IMR-90 (cell line): ENCODE results near the gene SPRY1. TPM values are rescaled to one million over a fixed set of nuclear protein-coding genes. Genes with fewer than 3 reads are reported as not detected.

ENCODE experiments used
- ATAC-seq: fragments of 200-7000 bp; cut with Tn5 transposase; 2 replicates; pipeline ENCODE4 v1.9.1; 2020; ENCODE audit warnings: low read depth, mild to moderate bottlenecking, moderate library complexity
- BruUV-seq: library from RNA; stranded (reverse); fragments of 400-500 nt; replicated peaks from 2 replicates; lab custom pipeline; 2021; lab: Mats Ljungman, UMichigan
- CTCF ChIA-PET: fragments of 300-600 bp; formaldehyde crosslinking; extraction: SDS; loops from one replicate; lab custom pipeline; 2021; ENCODE audit warnings: antibody characterized with exemption; lab: Yijun Ruan, JAX
- POLR2A ChIA-PET: fragments of 300-600 bp; sonication (Branson Sonifier 250); formaldehyde crosslinking; loops from one replicate; lab custom pipeline; 2022; ENCODE audit warnings: antibody characterized with exemption; ENCODE audit not compliant: unreplicated experiment; lab: Charles Lee
- DNase-seq: peaks from one replicate; pipeline ENCODE4 v3.0.0; 2013
- H2AFZ ChIP-seq: replicated peaks from 2 replicates; pipeline ENCODE3; 2013; ENCODE audit warnings: low read length, mild to moderate bottlenecking; ENCODE audit not compliant: poor library complexity
- H2AK5ac ChIP-seq: 2 replicates; pipeline ENCODE4 v1.6.1; 2013; ENCODE audit warnings: low read depth, low read length, inconsistent platforms
- H2AK9ac ChIP-seq: replicated peaks from 2 replicates; pipeline ENCODE3; 2013; ENCODE audit warnings: mild to moderate bottlenecking, low read depth, low read length, moderate library complexity; ENCODE audit not compliant: poor library complexity
- H2BK120ac ChIP-seq: 2 replicates; pipeline ENCODE4 v1.6.1; 2013; ENCODE audit warnings: low read depth, low read length, inconsistent platforms
- H2BK15ac ChIP-seq: 3 replicates; pipeline ENCODE4 v1.6.1; 2013; ENCODE audit warnings: low read depth, low read length, inconsistent platforms
- H2BK20ac ChIP-seq: 2 replicates; pipeline ENCODE4 v1.6.1; 2013; ENCODE audit warnings: low read depth, mild to moderate bottlenecking, inconsistent platforms, low read length, moderate library complexity
- H2BK5ac ChIP-seq: 2 replicates; pipeline ENCODE4 v1.6.1; 2013; ENCODE audit warnings: mild to moderate bottlenecking, low read depth, low read length, inconsistent platforms; ENCODE audit not compliant: poor library complexity, severe bottlenecking
- H3K14ac ChIP-seq: replicated peaks from 2 replicates; pipeline ENCODE4 v1.6.1; 2013; ENCODE audit warnings: low read depth, low read length, inconsistent platforms
- H3K18ac ChIP-seq: 2 replicates; pipeline ENCODE4 v1.6.1; 2013; ENCODE audit warnings: low read depth, low read length, control low read depth
- H3K23ac ChIP-seq: 2 replicates; pipeline ENCODE4 v1.6.1; 2013; ENCODE audit warnings: low read depth, low read length, inconsistent platforms
- H3K27ac ChIP-seq: 2 replicates; pipeline ENCODE4 v1.5.1; 2013; ENCODE audit warnings: mild to moderate bottlenecking, control low read depth, low read length; ENCODE audit not compliant: insufficient read depth
- H3K27me3 ChIP-seq: 2 replicates; pipeline ENCODE4 v1.6.1; 2013; ENCODE audit warnings: low read length; ENCODE audit not compliant: control insufficient read depth, insufficient read depth
- H3K36me3 ChIP-seq: 2 replicates; pipeline ENCODE4 v1.6.1; 2013; ENCODE audit warnings: low read length, mixed read lengths; ENCODE audit not compliant: control insufficient read depth, insufficient read depth
- H3K4ac ChIP-seq: 2 replicates; pipeline ENCODE4 v1.6.1; 2013; ENCODE audit warnings: low read depth, low read length, inconsistent platforms
- H3K4me1 ChIP-seq: 2 replicates; pipeline ENCODE4 v1.6.1; 2013; ENCODE audit warnings: low read length, mixed read lengths; ENCODE audit not compliant: control insufficient read depth, insufficient read depth
- H3K4me2 ChIP-seq: 2 replicates; pipeline ENCODE4 v1.6.1; 2013; ENCODE audit warnings: low read depth, mild to moderate bottlenecking, control low read depth, low read length, moderate library complexity
- H3K4me3 ChIP-seq: 2 replicates; pipeline ENCODE4 v1.5.1; 2013; ENCODE audit warnings: low read depth, mild to moderate bottlenecking, control low read depth, low read length, moderate library complexity; ENCODE audit not compliant: insufficient read depth
- H3K56ac ChIP-seq: 2 replicates; pipeline ENCODE4 v1.6.1; 2013; ENCODE audit warnings: low read length, inconsistent platforms; ENCODE audit not compliant: insufficient read depth; ENCODE audit errors: extremely low read depth
- H3K79me1 ChIP-seq, 2 experiments: 2 replicates each; pipeline ENCODE4 v1.6.1; 2013; ENCODE audit warnings: low read length in 2 of 2, inconsistent platforms in 1 of 2, low read depth in 1 of 2
- H3K9ac ChIP-seq: 2 replicates; pipeline ENCODE4 v1.6.1; 2013; ENCODE audit warnings: low read depth, low read length, control low read depth
- H3K9me1 ChIP-seq: 2 replicates; pipeline ENCODE4 v1.6.1; 2013; ENCODE audit warnings: low read length, inconsistent platforms; ENCODE audit not compliant: insufficient read depth
- H3K9me3 ChIP-seq: 2 replicates; pipeline ENCODE4 v1.6.1; 2013; ENCODE audit warnings: low read length; ENCODE audit not compliant: control insufficient read depth, insufficient read depth
- H4K20me1 ChIP-seq: 2 replicates; pipeline ENCODE4 v1.6.1; 2013; ENCODE audit warnings: low read length, inconsistent platforms; ENCODE audit not compliant: insufficient read depth
- H4K5ac ChIP-seq: 2 replicates; pipeline ENCODE4 v1.6.1; 2013; ENCODE audit warnings: mild to moderate bottlenecking, low read depth, low read length, control low read depth
- H4K8ac ChIP-seq, 2 experiments: 2 replicates each; pipeline ENCODE4 v1.6.1; 2013; ENCODE audit warnings: low read depth in 2 of 2, low read length in 2 of 2, control low read depth in 1 of 2, inconsistent platforms in 1 of 2
- H4K91ac ChIP-seq: 2 replicates; pipeline ENCODE4 v1.6.1; 2013; ENCODE audit warnings: low read depth, low read length, inconsistent platforms; ENCODE audit not compliant: insufficient read depth
- BHLHE40 ChIP-seq: fragments of 150-350 bp; IDR thresholded peaks from 2 replicates; pipeline ENCODE4 v1.6.1; 2016; ENCODE audit warnings: mild to moderate bottlenecking, low read depth, low read length
- CEBPB ChIP-seq: IDR thresholded peaks from 2 replicates; pipeline ENCODE4 v1.6.1; 2012; ENCODE audit warnings: low read depth, low read length, improper control_type of control experiment
- CHD1 ChIP-seq: IDR thresholded peaks from 2 replicates; pipeline ENCODE4 v1.6.1; 2012; ENCODE audit warnings: low read depth, low read length, improper control_type of control experiment
- ELK1 ChIP-seq: fragments of 150-350 bp; IDR thresholded peaks from 2 replicates; pipeline ENCODE4 v1.6.1; 2016; ENCODE audit warnings: low read depth, mild to moderate bottlenecking, low read length, moderate library complexity, borderline replicate concordance
- FOS ChIP-seq: fragments of 150-350 bp; IDR thresholded peaks from 2 replicates; pipeline ENCODE4 v1.6.1; 2016; ENCODE audit warnings: low read depth, low read length
- MAFK ChIP-seq: IDR thresholded peaks from 2 replicates; pipeline ENCODE4 v1.6.1; 2012; ENCODE audit warnings: low read depth, low read length, improper control_type of control experiment
- MAZ ChIP-seq: IDR thresholded peaks from 2 replicates; pipeline ENCODE4 v1.6.1; 2012; ENCODE audit warnings: low read depth, mild to moderate bottlenecking, low read length, improper control_type of control experiment, moderate library complexity, borderline replicate concordance
- MXI1 ChIP-seq: IDR thresholded peaks from 2 replicates; pipeline ENCODE4 v1.6.1; 2012; ENCODE audit warnings: low read depth, mild to moderate bottlenecking, low read length, moderate library complexity, borderline replicate concordance
- NFE2L2 ChIP-seq: fragments of 150-350 bp; IDR thresholded peaks from 2 replicates; pipeline ENCODE4 v1.6.1; 2016; ENCODE audit warnings: low read depth, mild to moderate bottlenecking, low read length
- POLR2A ChIP-seq: IDR thresholded peaks from 2 replicates; pipeline ENCODE4 v1.6.1; 2012; ENCODE audit warnings: mild to moderate bottlenecking, low read depth, low read length
- RAD21 ChIP-seq: IDR thresholded peaks from 2 replicates; pipeline ENCODE4 v1.6.1; 2012; ENCODE audit warnings: low read length, improper control_type of control experiment
- RCOR1 ChIP-seq: IDR thresholded peaks from 2 replicates; pipeline ENCODE4 v1.6.1; 2012; ENCODE audit warnings: mild to moderate bottlenecking, low read length, improper control_type of control experiment; ENCODE audit not compliant: insufficient replicate concordance
- RFX5 ChIP-seq: IDR thresholded peaks from 2 replicates; pipeline ENCODE4 v1.8.0; 2012; ENCODE audit warnings: low read depth, mild to moderate bottlenecking, low read length, moderate library complexity
- SMC3 ChIP-seq: fragments of 150-350 bp; IDR thresholded peaks from 2 replicates; pipeline ENCODE4 v1.6.1; 2016; ENCODE audit warnings: low read depth, mild to moderate bottlenecking, antibody characterized with exemption, low read length, moderate library complexity
- USF2 ChIP-seq: fragments of 150-350 bp; IDR thresholded peaks from 2 replicates; pipeline ENCODE4 v1.6.1; 2017; ENCODE audit warnings: mild to moderate bottlenecking, antibody characterized with exemption, low read length, low read depth
- WGBS, 2 experiments: methylation state at CpG; one replicate each; pipeline versions ENCODE4 v1.1.5 to v1.1.7; 2013; ENCODE audit warnings: missing lambda C conversion rate in 2 of 2; ENCODE audit not compliant: insufficient read length in 1 of 2; ENCODE audit errors: extremely low coverage in 2 of 2; 5-methylcytosine and 5-hydroxymethylcytosine counted together
- dilution Hi-C: fragments of 300-500 bp; cut with HindIII; formaldehyde crosslinking; loops from one replicate; pipeline ENCODE4 v1.14.3; 2018; ENCODE audit warnings: low sequenced_read_pairs; ENCODE audit not compliant: unreplicated experiment
- in situ Hi-C: fragments of 300-500 bp; cut with MboI; formaldehyde crosslinking; loops from 3 replicates; pipeline ENCODE4 v1.14.3; 2019; ENCODE audit warnings: low sequenced_read_pairs, inconsistent platforms, mixed read lengths
- intact Hi-C: fragments of 100-400 bp; cut with micrococcal nuclease; formaldehyde crosslinking; loops from 2 replicates; pipeline ENCODE4 v1.10.0; 2022
- polyA plus RNA-seq, 3 experiments: library from polyadenylated mRNA; depleted of rRNA; stranded (reverse); fragments of >200 nt; gene quantifications; 2 replicates each; pipeline ENCODE4 v1.2.3, GENCODE V29; 2012; ENCODE audit warnings: low replicate concordance in 1 of 3
- total RNA-seq: library from RNA; depleted of rRNA; stranded (reverse); fragments of >200 nt; gene quantifications from 2 replicates; pipeline ENCODE4 v1.2.3, GENCODE V29; 2012

SPRY1 gene
- total and polyA plus RNA-seq, 2 of the 4 experiments (the other 2 are of a cell fraction): 1.4 to 2.2 TPM

- intact Hi-C loops: loop anchor here (2.0 to 5.0 kb wide), 6 partner anchors 107 to 590 kb away; no protein-coding TSS in a partner anchor
- Histone ChIP-seq H2BK5ac (peak overlapping the region; percentile 56), H3K14ac (peak overlapping the region; percentile 78), H3K27me3 (no peaks in the 10 kb centered on the region), H3K4me2 (peak overlapping the region; percentile 91), H3K4ac (peak overlapping the region; percentile 85), H3K36me3 (peaks cover 22% of the 10 kb centered on the region), H3K27ac (peak overlapping the region; percentile 95), H3K4me1 (no peaks in the 10 kb centered on the region; the same call in 1 of the 2 replicates), H3K9ac (peak overlapping the region; percentile 91), H2AK5ac (0 out of 2 replicates have a peak overlapping the region, but pooled peaks have one; percentile 45), H3K18ac (peak overlapping the region; percentile 85), H4K5ac (peak overlapping the region; percentile 52), H3K79me1 (peaks cover 8 to 32% of the 10 kb centered on the region in 2 experiments; a peak in 3 of 4 replicates), H3K9me3 (no peaks in the 10 kb centered on the region), H2BK15ac (peak overlapping the region; percentile 77; the same call in 2 of the 3 replicates), H3K56ac (peak overlapping the region; percentile 68), H3K4me3 (peak overlapping the region; percentile 60), H3K9me1 (peaks cover 8% of the 10 kb centered on the region; the same call in 1 of the 2 replicates), H4K91ac (peak overlapping the region; percentile 76; the same call in 1 of the 2 replicates), H3K23ac (peak overlapping the region; percentile 92), H2AK9ac (peak overlapping the region; percentile 66), H2BK20ac (peak overlapping the region; percentile 64; the same call in 1 of the 2 replicates), H2BK120ac (peak overlapping the region; percentile 84), H4K20me1 (no peaks in the 10 kb centered on the region), H2AFZ (peak overlapping the region; percentile 95), H4K8ac (peak overlapping the region; percentile 20 to 79; a peak in 2 of 4 replicates)
- DNase-seq (peak; percentile 36), ATAC-seq (peak; percentile 5)
- dilution Hi-C loops: no loop called here
- ChIA-PET CTCF (interaction anchor here (0.5 to 1.5 kb wide), 3 partner anchors 270 to 549 kb away, joined by 3 to 4 read pairs (median 3); no protein-coding TSS in a partner anchor), POLR2A (no interaction called here)
- in situ Hi-C loops: loop anchor here (5.0 to 10.0 kb wide), 2 partner anchors 255 to 847 kb away; no protein-coding TSS in a partner anchor
- no TSS peak for BruUV-seq
- 4% methylated on average over 14 of the region's 85 CpGs; no CpG with 5 or more reads in 1 of the 2 experiments for WGBS, 2 experiments
- no peak for TF ChIP-seq MAFK
- no peak for TF ChIP-seq MAZ
- TF ChIP-seq ELK1: no peak
- TF ChIP-seq MXI1: peak; percentile 80; the same call in 1 of the 2 replicates
- no peak for TF ChIP-seq USF2
- TF ChIP-seq POLR2A: no peak
- TF ChIP-seq RCOR1: no peak
- TF ChIP-seq NFE2L2: no peak
- TF ChIP-seq FOS: no peak
- no peak for TF ChIP-seq RAD21
- no peak for TF ChIP-seq SMC3
- peak; percentile 62; the same call in 1 of the 2 replicates for TF ChIP-seq BHLHE40
- no peak for TF ChIP-seq CHD1
- TF ChIP-seq CEBPB: no peak
- TF ChIP-seq RFX5: no peak
Measured at GRCh38 chr4:123397144-123398065, 810 bp downstream of the SPRY1 start.
